Heart left ventricle (tissue), 16 donors: Measurements from ENCODE around the gene DRD3. TPM values are rescaled to one million over a fixed set of nuclear protein-coding genes. Genes with fewer than 3 reads are reported as not detected.

ENCODE experiments used
- ATAC-seq, 4 donors: fragments of 200-7000 bp; cut with Tn5 transposase; one replicate each; pipeline ENCODE4 v1.9.1; 2020 to 2022; ENCODE audit warnings: moderate library complexity in 4 of 4, mild to moderate bottlenecking in 3 of 4, moderate number of reproducible peaks in 1 of 4
- DNase-seq, 5 donors: peaks; one replicate each; pipeline ENCODE4 v3.0.0-alpha.2; 2020
- H3K27ac ChIP-seq, 12 donors: fragments of 200-600 bp; sonication (generic) in 4 of 12; one replicate each; pipeline versions ENCODE4 v1.5.0 to v1.8.0; 2016 to 2022; ENCODE audit warnings: mild to moderate bottlenecking in 2 of 12
- H3K27me3 ChIP-seq, 9 donors: fragments of 200-600 bp; sonication (generic) in 2 of 9; one replicate each; pipeline versions ENCODE4 v1.5.1 to v1.8.0; 2016 to 2022; ENCODE audit warnings: mild to moderate bottlenecking in 3 of 9
- H3K36me3 ChIP-seq, 9 donors: fragments of 200-600 bp; sonication (generic) in 2 of 9; one replicate each; pipeline versions ENCODE4 v1.5.0 to v1.8.0; 2018 to 2022; ENCODE audit warnings: mild to moderate bottlenecking in 2 of 9
- H3K4me1 ChIP-seq, 12 donors: fragments of 200-600 bp; sonication (generic) in 4 of 12; one replicate each; pipeline versions ENCODE4 v1.5.0 to v1.8.0; 2016 to 2022; ENCODE audit warnings: mild to moderate bottlenecking in 3 of 12
- H3K4me3 ChIP-seq, 12 donors: fragments of 200-600 bp; sonication (generic) in 4 of 12; one replicate each; pipeline versions ENCODE4 v1.5.0 to v1.8.0; 2017 to 2022; ENCODE audit warnings: mild to moderate bottlenecking in 9 of 12, moderate library complexity in 4 of 12
- H3K9me3 ChIP-seq, 12 donors: fragments of 200-600 bp; sonication (generic) in 4 of 12; one replicate each; pipeline versions ENCODE4 v1.5.0 to v1.8.0; 2016 to 2022; ENCODE audit warnings: mild to moderate bottlenecking in 1 of 12
- POLR2A ChIP-seq, 2 donors: fragments of 450-650 bp; IDR thresholded peaks; one replicate each; pipeline ENCODE4 v1.6.1; 2017; ENCODE audit warnings: antibody characterized with exemption in 2 of 2, mild to moderate bottlenecking in 2 of 2, moderate library complexity in 2 of 2
- WGBS, 4 donors: extraction: QIAGEN DNeasy Blood & Tissue Kit in 2 of 4; methylation state at CpG; one replicate each; pipeline versions ENCODE4 v1.1.5 to v1.1.7; 2013 to 2018; 5-methylcytosine and 5-hydroxymethylcytosine counted together
- intact Hi-C, 10 donors: fragments of 100-400 bp; cut with DNase I; formaldehyde crosslinking; loops; one replicate each; pipeline versions ENCODE4 v1.11.1 to v1.14.2; 2022
- polyA plus RNA-seq, 2 donors: library from polyadenylated mRNA; stranded (reverse); fragments of 200-250 nt; gene quantifications; one replicate each; pipeline ENCODE4 v1.2.3, GENCODE V29; 2013
- total RNA-seq, 9 donors: library from RNA; depleted of rRNA in 2 of 9; stranded (reverse); fragments of >200 nt in 2 of 9; fragmentation: NEBNext Ultra II Directional in 3 of 9; extraction: Animal tissue kit (Norgen Biotek cat#: 25700) in 3 of 9; gene quantifications; one replicate each; pipeline versions ENCODE4 v1.1.0 to v1.2.4, GENCODE V29; 2016 to 2023
- TF ChIP-seq, protein P1 (sequence below), 12 donors: fragments of 200-600 bp; sonication (generic) in 4 of 12; IDR thresholded peaks; one replicate each; pipeline versions ENCODE4 v1.5.0 to v1.8.0; 2018 to 2022; ENCODE audit warnings: antibody characterized with exemption in 12 of 12, mild to moderate bottlenecking in 5 of 12
- donor health status: ischemic (EF 13 %, LVEDD 7.1; RV severe dilation, severe dysfunction).
- donor health status: healthy with polysubstance abuse.
- donor health status: DM: no; HTN: yes; CAD: no.
- donor health status: DM: no; HTN: no; CAD: no.
- donor health status: ischemic (EF 25% LVEDD 6.9; RV normal size, moderate dysfunction).
- donor health status: ischemic (EF 25% LVEDD 5.7; RV mildly dilated, moderate dysfunction).
- donor health status: healthy.
- donor health status: DM: yes; HTN: yes; CAD: no.
- donor health status: ischemic (EF 35%, LVEDD 5.7; RV mildly dilated, moderate dysfunction).
- donor health status: nonischemic (EF 11% LVEDD 7.7; RV severe dilation, severe dysfunction).
- donor health status: DM: yes; HTN: yes; CAD: no.
- donor health status: PGD.
- donor health status: ischemic (EF 29% LVEDD 5.4; RV normal size, mild dysfunction).
- donor health status: nonischemic (EF 23%, LVEDD 6.1; RV moderate dilation, normal function).

Gene DRD3
- total and polyA plus RNA-seq, 11 donors, result not detected

DNA sequence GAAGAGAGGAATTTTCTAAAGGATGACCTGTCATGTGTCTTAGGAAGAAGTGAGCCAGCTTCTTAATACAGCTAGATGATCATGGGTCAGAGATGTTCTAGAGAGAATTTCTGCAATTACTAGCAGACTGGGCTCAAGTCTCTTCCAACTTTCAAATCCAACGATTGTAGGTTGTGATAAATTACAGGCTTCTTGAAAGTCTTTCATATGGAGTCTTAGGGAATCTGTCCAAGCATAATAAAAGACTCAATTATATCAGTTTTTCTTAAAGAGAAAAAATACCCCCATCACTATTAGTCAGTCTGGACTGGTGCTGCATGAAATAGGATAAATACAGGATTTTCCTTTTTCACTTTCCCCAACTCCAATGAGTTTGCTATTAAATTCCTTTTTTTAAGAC, 59.1 kb downstream of the DRD3 start:
- DNase-seq (no peak), ATAC-seq (no peak)
- no peaks in the 10 kb centered on the region for H3K36me3 ChIP-seq
- H3K4me3 ChIP-seq, result no peak overlapping the region
- H3K27ac ChIP-seq, result no peak overlapping the region
- intact Hi-C loops, result no loop called here
- no peaks in the 10 kb centered on the region for H3K9me3 ChIP-seq
- no peaks in the 10 kb centered on the region for H3K27me3 ChIP-seq
- 39 to 64% (median 50%) methylated on average over 1 of the region's 1 CpG for WGBS, 4 donors
- H3K4me1 ChIP-seq, result peaks cover 0 to 22% (median 7%) of the 10 kb centered on the region in 12 donors
- TF ChIP-seq, protein P1, sequence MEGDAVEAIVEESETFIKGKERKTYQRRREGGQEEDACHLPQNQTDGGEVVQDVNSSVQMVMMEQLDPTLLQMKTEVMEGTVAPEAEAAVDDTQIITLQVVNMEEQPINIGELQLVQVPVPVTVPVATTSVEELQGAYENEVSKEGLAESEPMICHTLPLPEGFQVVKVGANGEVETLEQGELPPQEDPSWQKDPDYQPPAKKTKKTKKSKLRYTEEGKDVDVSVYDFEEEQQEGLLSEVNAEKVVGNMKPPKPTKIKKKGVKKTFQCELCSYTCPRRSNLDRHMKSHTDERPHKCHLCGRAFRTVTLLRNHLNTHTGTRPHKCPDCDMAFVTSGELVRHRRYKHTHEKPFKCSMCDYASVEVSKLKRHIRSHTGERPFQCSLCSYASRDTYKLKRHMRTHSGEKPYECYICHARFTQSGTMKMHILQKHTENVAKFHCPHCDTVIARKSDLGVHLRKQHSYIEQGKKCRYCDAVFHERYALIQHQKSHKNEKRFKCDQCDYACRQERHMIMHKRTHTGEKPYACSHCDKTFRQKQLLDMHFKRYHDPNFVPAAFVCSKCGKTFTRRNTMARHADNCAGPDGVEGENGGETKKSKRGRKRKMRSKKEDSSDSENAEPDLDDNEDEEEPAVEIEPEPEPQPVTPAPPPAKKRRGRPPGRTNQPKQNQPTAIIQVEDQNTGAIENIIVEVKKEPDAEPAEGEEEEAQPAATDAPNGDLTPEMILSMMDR (IDR thresholded peaks at IDR 0.05), result no peak
- no peak for TF ChIP-seq POLR2A (IDR thresholded peaks at IDR 0.05)

- Histone ChIP-seq H3K4me3 (no peak overlapping the region), H3K4me1 (peaks cover 0 to 18% (median 0%) of the 10 kb centered on the region in 12 donors), H3K27me3 (no peaks in the 10 kb centered on the region), H3K27ac (no peak overlapping the region), H3K9me3 (no peaks in the 10 kb centered on the region), H3K36me3 (no peaks in the 10 kb centered on the region)
- ATAC-seq, result no peak
- 79 to 87% (median 80%) methylated on average over 7 of the region's 7 CpGs for WGBS, 4 donors
- intact Hi-C loops, result no loop called here
- DNase-seq, result no peak
- no peak for TF ChIP-seq POLR2A (IDR thresholded peaks at IDR 0.05)
- TF ChIP-seq, protein P1 (IDR thresholded peaks at IDR 0.05), result no peak
Observed at GRCh38 chr3:114115143-114115542, 63.7 kb downstream of the DRD3 start.

GRCh38 chr3:114114719-114115118, 64.1 kb downstream of the DRD3 start:
- TF ChIP-seq, protein P1 (IDR thresholded peaks at IDR 0.05), result no peak
- TF ChIP-seq POLR2A (IDR thresholded peaks at IDR 0.05), result no peak
- DNase-seq, result no peak
- Histone ChIP-seq H3K27ac (no peak overlapping the region), H3K4me1 (peaks cover 0 to 23% (median 0%) of the 10 kb centered on the region in 12 donors), H3K27me3 (no peaks in the 10 kb centered on the region), H3K4me3 (no peak overlapping the region), H3K36me3 (no peaks in the 10 kb centered on the region), H3K9me3 (no peaks in the 10 kb centered on the region)
- 92 to 97% (median 94%) methylated on average over 3 of the region's 3 CpGs for whole genome bisulfite sequencing, 4 donors
- intact Hi-C loops, result no loop called here
- ATAC-seq, result no peak

DNA sequence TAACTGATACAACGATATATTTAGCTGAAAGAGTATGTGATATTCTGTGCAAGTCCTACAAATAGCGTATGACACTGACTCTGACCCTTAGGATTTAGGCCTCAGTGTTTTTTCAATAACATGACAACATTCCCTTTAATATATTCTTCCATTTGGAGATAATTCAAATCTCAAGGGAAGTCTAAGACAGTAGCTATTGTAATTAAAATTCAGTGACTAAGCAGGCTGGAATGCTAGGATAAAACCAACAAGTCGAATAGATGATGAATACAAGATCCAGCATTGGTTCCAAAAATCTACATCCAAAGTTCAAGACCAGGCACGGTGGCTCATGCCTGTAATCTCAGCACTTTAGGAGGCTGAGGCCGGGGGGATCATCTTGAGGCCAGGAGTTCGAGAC, 66.2 kb downstream of the DRD3 start:
- no peaks in the 10 kb centered on the region for H3K27me3 ChIP-seq
- H3K27ac ChIP-seq, result no peak overlapping the region
- peaks cover 0 to 24% (median 0%) of the 10 kb centered on the region in 12 donors for H3K4me1 ChIP-seq
- H3K4me3 ChIP-seq, result no peak overlapping the region
- no peaks in the 10 kb centered on the region for H3K36me3 ChIP-seq
- no peaks in the 10 kb centered on the region for H3K9me3 ChIP-seq
- WGBS, 4 donors, result 58 to 67% (median 62%) methylated on average over 6 of the region's 6 CpGs
- ATAC-seq, result peak in 1 of 4 donors; percentile 20
- DNase-seq, result no peak
- no peak for TF ChIP-seq POLR2A (IDR thresholded peaks at IDR 0.05)
- TF ChIP-seq, protein P1 (IDR thresholded peaks at IDR 0.05), result no peak
- intact Hi-C loops, result no loop called here
